H1 (cell line): ENCODE results near the gene KRR1. TPM values are rescaled to one million over a fixed set of nuclear protein-coding genes. Genes with fewer than 3 reads are reported as not detected.

ENCODE experiments used
- CHD7 ChIP-seq: fragments of 300-600 bp; sonication (generic); IDR thresholded peaks from 2 replicates; pipeline ENCODE4 v1.7.1; 2012; ENCODE audit warnings: low read length, moderate library complexity, mild to moderate bottlenecking, inconsistent platforms; ENCODE audit not compliant: insufficient replicate concordance
- CREB1 ChIP-seq: IDR thresholded peaks from 2 replicates; pipeline ENCODE4 v1.6.1; 2012; ENCODE audit warnings: inconsistent platforms
- TAF1 ChIP-seq: IDR thresholded peaks from 2 replicates; pipeline ENCODE4 v1.6.1; 2011; ENCODE audit warnings: mild to moderate bottlenecking, low read depth, low read length
- polyA plus RNA-seq, 7 experiments: library from polyadenylated mRNA; depleted of rRNA in 3 of 7; stranded (reverse) in 5 of 7; unstranded in 2 of 7; fragments of >200 nt in 5 of 7; fragments of 200-250 nt in 2 of 7; gene quantifications; 1 replicate in 5 of 7; 2 replicates in 1 of 7; 4 replicates in 1 of 7; pipeline versions ENCODE4 v1.2.1 to v1.2.3, GENCODE V29; 2011 to 2013; ENCODE audit warnings: missing spikeins in 2 of 7, mixed read lengths in 2 of 7
- total RNA-seq: library from RNA; stranded (reverse); fragmentation: NEBNext Ultra II Directional; extraction: Animal tissue kit (Norgen Biotek cat#: 25700); gene quantifications from 2 replicates; pipeline ENCODE4 v1.2.1, GENCODE V29; 2021

KRR1 gene
- total and polyA plus RNA-seq, 2 of the 8 experiments (the other 6 are each of a cell fraction or from before 2014, with no cell fraction given), result 6.1 to 80.1 TPM

GRCh38 chr12:75452675-75453330 is 58.6 kb downstream of the KRR1 start (continued):
- TF ChIP-seq CHD7, result no peak
- TF ChIP-seq CREB1, result no peak
- TF ChIP-seq TAF1, result no peak
